Measurements from ENCODE around the gene ATP2A2. TPM values are rescaled to one million over a fixed set of nuclear protein-coding genes. Genes with fewer than 3 reads are reported as not detected.
A peak's percentile ranks its signal among the peaks of the same experiment; 100 is the strongest.

Gene ATP2A2
- total RNA-seq, 2 experiments from 2014 or later = 95.5 to 98.6 TPM

- H3K9me3 Mint-ChIP-seq = no peaks in the 10 kb centered on the region
- H3K27me3 Mint-ChIP-seq (ENCODE audit: low read depth) = no peaks in the 10 kb centered on the region
- peaks cover 59% of the 10 kb centered on the region for H3K4me1 Mint-ChIP-seq (ENCODE audit: low read depth)
- H3K4me3 Mint-ChIP-seq = peak overlapping the region; percentile 90
- peak overlapping the region; percentile 52 for H3K27ac Mint-ChIP-seq
- H3K36me3 Mint-ChIP-seq (ENCODE audit: low read depth) = peaks cover 43% of the 10 kb centered on the region
- no peak for DNase-seq
- intact Hi-C loops (cut with micrococcal nuclease) = loop anchor here (5.0 kb wide), 4 partner anchors 64 to 459 kb away; partner anchors contain the start of genes ARPC3, PPP1CC and PPTC7
- CTCF ChIA-PET = interaction anchor here (1.4 kb wide), 1 partner anchor 148 kb away, joined by 8 read pairs; no protein-coding TSS in a partner anchor
Observed at GRCh38 chr12:110282956-110283817, 2.1 kb downstream of the ATP2A2 start.

GRCh38 chr12:110284597-110284996 lies 3.5 kb downstream of the ATP2A2 start:
- CTCF ChIA-PET = interaction anchor here (1.0 kb wide), 1 partner anchor 185 kb away, joined by 3 read pairs; no protein-coding TSS in a partner anchor
- DNase-seq = no peak
- H3K36me3 Mint-ChIP-seq (ENCODE audit: low read depth) = peaks cover 51% of the 10 kb centered on the region
- intact Hi-C loops (cut with micrococcal nuclease) = loop anchor here (5.0 kb wide), 4 partner anchors 63 to 458 kb away; partner anchors contain the start of genes ARPC3, PPP1CC and PPTC7
- H3K27me3 Mint-ChIP-seq (ENCODE audit: low read depth) = no peaks in the 10 kb centered on the region
- peaks cover 65% of the 10 kb centered on the region for H3K4me1 Mint-ChIP-seq (ENCODE audit: low read depth)
- H3K27ac Mint-ChIP-seq = peak overlapping the region; percentile 60
- H3K9me3 Mint-ChIP-seq = no peaks in the 10 kb centered on the region
- peak overlapping the region; percentile 54 for H3K4me3 Mint-ChIP-seq

GRCh38 chr12:110286623-110287022 lies 5.6 kb downstream of the ATP2A2 start:
- CTCF ChIA-PET = interaction anchor here (0.7 to 1.0 kb wide), 2 partner anchors 134 to 182 kb away, joined by 3 read pairs; no protein-coding TSS in a partner anchor

GRCh38 chr12:110287986-110288385 lies 6.9 kb downstream of the ATP2A2 start:
- Mint-ChIP-seq H3K4me1 (ENCODE audit: low read depth) (peaks cover 62% of the 10 kb centered on the region), H3K36me3 (ENCODE audit: low read depth) (peaks cover 56% of the 10 kb centered on the region), H3K4me3 (no peak overlapping the region), H3K27ac (no peak overlapping the region), H3K9me3 (no peaks in the 10 kb centered on the region), H3K27me3 (ENCODE audit: low read depth) (no peaks in the 10 kb centered on the region)
- intact Hi-C loops (cut with micrococcal nuclease) = no loop called here
- DNase-seq = no peak
- CTCF ChIA-PET = interaction anchor here (0.7 kb wide), 1 partner anchor 33 kb away, joined by 4 read pairs; no protein-coding TSS in a partner anchor

More at GRCh38 chr12:110286623-110287022, 5.6 kb downstream of the ATP2A2 start:
- peak overlapping the region; percentile 24 for H3K4me3 Mint-ChIP-seq
- peaks cover 58% of the 10 kb centered on the region for H3K36me3 Mint-ChIP-seq (ENCODE audit: low read depth)
- no peaks in the 10 kb centered on the region for H3K9me3 Mint-ChIP-seq
- intact Hi-C loops (cut with micrococcal nuclease) = no loop called here
- H3K27me3 Mint-ChIP-seq (ENCODE audit: low read depth) = no peaks in the 10 kb centered on the region
- peaks cover 64% of the 10 kb centered on the region for H3K4me1 Mint-ChIP-seq (ENCODE audit: low read depth)
- no peak overlapping the region for H3K27ac Mint-ChIP-seq
- DNase-seq = no peak

- H3K27me3 Mint-ChIP-seq (ENCODE audit: low read depth) = no peaks in the 10 kb centered on the region
- H3K4me3 Mint-ChIP-seq = no peak overlapping the region
- H3K27ac Mint-ChIP-seq = no peak overlapping the region
- peaks cover 50% of the 10 kb centered on the region for H3K4me1 Mint-ChIP-seq (ENCODE audit: low read depth)
- CTCF ChIA-PET = no interaction called here
- H3K9me3 Mint-ChIP-seq = no peaks in the 10 kb centered on the region
- intact Hi-C loops (cut with micrococcal nuclease) = no loop called here
- DNase-seq = no peak
- H3K36me3 Mint-ChIP-seq (ENCODE audit: low read depth) = peaks cover 49% of the 10 kb centered on the region
Observed at GRCh38 chr12:110289044-110289710, 8.1 kb downstream of the ATP2A2 start.

- Mint-ChIP-seq H3K27ac (no peak overlapping the region), H3K4me3 (no peak overlapping the region)
- CTCF ChIA-PET = no interaction called here
Observed at GRCh38 chr12:110289711-110290078, 8.6 kb downstream of the ATP2A2 start.

GRCh38 chr12:110301065-110301806 lies 20.2 kb downstream of the ATP2A2 start:
- peaks cover 40% of the 10 kb centered on the region for H3K36me3 Mint-ChIP-seq (ENCODE audit: low read depth)
- CTCF ChIA-PET = interaction anchor here (1.5 kb wide), 1 partner anchor 130 kb away, joined by 7 read pairs; no protein-coding TSS in a partner anchor
- DNase-seq = no peak
- H3K27ac Mint-ChIP-seq = peak overlapping the region; percentile 2
- H3K9me3 Mint-ChIP-seq = no peaks in the 10 kb centered on the region
- intact Hi-C loops (cut with micrococcal nuclease) = no loop called here
- peaks cover 31% of the 10 kb centered on the region for H3K4me1 Mint-ChIP-seq (ENCODE audit: low read depth)
- H3K4me3 Mint-ChIP-seq = no peak overlapping the region
- H3K27me3 Mint-ChIP-seq (ENCODE audit: low read depth) = no peaks in the 10 kb centered on the region

More at GRCh38 chr12:110289711-110290078, 8.6 kb downstream of the ATP2A2 start:
- no peak for DNase-seq
- H3K27me3 Mint-ChIP-seq (ENCODE audit: low read depth) = no peaks in the 10 kb centered on the region
- peaks cover 47% of the 10 kb centered on the region for H3K36me3 Mint-ChIP-seq (ENCODE audit: low read depth)
- intact Hi-C loops (cut with micrococcal nuclease) = no loop called here
- peaks cover 47% of the 10 kb centered on the region for H3K4me1 Mint-ChIP-seq (ENCODE audit: low read depth)
- no peaks in the 10 kb centered on the region for H3K9me3 Mint-ChIP-seq

GRCh38 chr12:110304061-110304551 lies 23.1 kb downstream of the ATP2A2 start:
- H3K27me3 Mint-ChIP-seq (ENCODE audit: low read depth) = no peaks in the 10 kb centered on the region
- no peaks in the 10 kb centered on the region for H3K9me3 Mint-ChIP-seq
- no peak overlapping the region for H3K27ac Mint-ChIP-seq
- peaks cover 45% of the 10 kb centered on the region for H3K4me1 Mint-ChIP-seq (ENCODE audit: low read depth)
- no peak overlapping the region for H3K4me3 Mint-ChIP-seq
- H3K36me3 Mint-ChIP-seq (ENCODE audit: low read depth) = peaks cover 43% of the 10 kb centered on the region
- no peak for DNase-seq
- CTCF ChIA-PET = no interaction called here
- intact Hi-C loops (cut with micrococcal nuclease) = no loop called here

- Mint-ChIP-seq H3K9me3 (no peaks in the 10 kb centered on the region), H3K27ac (no peak overlapping the region), H3K27me3 (ENCODE audit: low read depth) (no peaks in the 10 kb centered on the region), H3K4me3 (no peak overlapping the region), H3K4me1 (ENCODE audit: low read depth) (peaks cover 48% of the 10 kb centered on the region), H3K36me3 (ENCODE audit: low read depth) (peaks cover 38% of the 10 kb centered on the region)
- CTCF ChIA-PET = interaction anchor here (0.7 kb wide), 1 partner anchor 45 kb away, joined by 4 read pairs; no protein-coding TSS in a partner anchor
- intact Hi-C loops (cut with micrococcal nuclease) = no loop called here
- no peak for DNase-seq
Observed at GRCh38 chr12:110307372-110307771, 26.3 kb downstream of the ATP2A2 start.

GRCh38 chr12:110310763-110311162 lies 29.7 kb downstream of the ATP2A2 start:
- intact Hi-C loops (cut with micrococcal nuclease) = no loop called here
- H3K36me3 Mint-ChIP-seq (ENCODE audit: low read depth) = peaks cover 37% of the 10 kb centered on the region
- no peaks in the 10 kb centered on the region for H3K9me3 Mint-ChIP-seq
- CTCF ChIA-PET = no interaction called here
- H3K27ac Mint-ChIP-seq = no peak overlapping the region
- no peak overlapping the region for H3K4me3 Mint-ChIP-seq
- no peak for DNase-seq
- no peaks in the 10 kb centered on the region for H3K27me3 Mint-ChIP-seq (ENCODE audit: low read depth)
- peaks cover 59% of the 10 kb centered on the region for H3K4me1 Mint-ChIP-seq (ENCODE audit: low read depth)

GRCh38 chr12:110311903-110312302 lies 30.9 kb downstream of the ATP2A2 start:
- CTCF ChIA-PET = interaction anchor here (1.0 kb wide), 1 partner anchor 119 kb away, joined by 7 read pairs; no protein-coding TSS in a partner anchor

More at GRCh38 chr12:110311903-110312302, 30.9 kb downstream of the ATP2A2 start:
- Mint-ChIP-seq H3K27me3 (ENCODE audit: low read depth) (no peaks in the 10 kb centered on the region), H3K36me3 (ENCODE audit: low read depth) (peaks cover 36% of the 10 kb centered on the region), H3K27ac (peak overlapping the region; percentile 63), H3K9me3 (no peaks in the 10 kb centered on the region), H3K4me3 (no peak overlapping the region), H3K4me1 (ENCODE audit: low read depth) (peaks cover 61% of the 10 kb centered on the region)
- intact Hi-C loops (cut with micrococcal nuclease) = loop anchor here (2.0 kb wide), 1 partner anchor 31 kb away; the partner anchor contains the start of gene ATP2A2
- DNase-seq = no peak

Measured in activated naive CD4-positive, alpha-beta T cell treated with anti-CD3 and anti-CD28 coated beads for 36 hours (primary cell).